Endodermal cell (in vitro differentiated cells): ENCODE results near the gene NMRK1. TPM values are rescaled to one million over a fixed set of nuclear protein-coding genes. Genes with fewer than 3 reads are reported as not detected.

Experiments
- DNase-seq: peaks from one replicate; pipeline ENCODE4 v3.0.0-alpha.2; 2017
- H3K27ac ChIP-seq: 2 replicates; pipeline ENCODE4 v1.5.1; 2013; ENCODE audit warnings: mild to moderate bottlenecking, low read depth, low read length, moderate library complexity
- H3K27me3 ChIP-seq: 2 replicates; pipeline ENCODE4 v1.6.1; 2013; ENCODE audit warnings: mild to moderate bottlenecking, low read length, moderate library complexity; ENCODE audit not compliant: insufficient read depth, control insufficient read depth, poor library complexity, severe bottlenecking
- H3K36me3 ChIP-seq: 2 replicates; pipeline ENCODE4 v1.7.0; 2013; ENCODE audit warnings: mild to moderate bottlenecking, low read length, moderate library complexity; ENCODE audit not compliant: control insufficient read depth, insufficient read depth
- H3K4me1 ChIP-seq: one replicate; pipeline ENCODE4 v1.7.0; 2013; ENCODE audit warnings: low read length; ENCODE audit not compliant: control insufficient read depth, insufficient read depth
- H3K4me3 ChIP-seq: 2 replicates; pipeline ENCODE4 v1.5.1; 2013; ENCODE audit warnings: mild to moderate bottlenecking, low read length, moderate library complexity
- H3K9ac ChIP-seq: 2 replicates; pipeline ENCODE4 v1.6.1; 2013; ENCODE audit warnings: mild to moderate bottlenecking, low read length, moderate library complexity; ENCODE audit not compliant: poor library complexity, severe bottlenecking; ENCODE audit errors: extremely low read depth
- H3K9me3 ChIP-seq: 2 replicates; pipeline ENCODE4 v1.6.1; 2013; ENCODE audit warnings: mild to moderate bottlenecking, low read length, moderate library complexity; ENCODE audit not compliant: control insufficient read depth
- H3K27ac Mint-ChIP-seq: 2 replicates; pipeline ENCODE4 v1.8.0; 2020; ENCODE audit warnings: mixed read lengths
- H3K27me3 Mint-ChIP-seq: 2 replicates; pipeline ENCODE4 v1.8.0; 2021; ENCODE audit warnings: mild to moderate bottlenecking, mixed read lengths; ENCODE audit not compliant: insufficient read depth
- H3K36me3 Mint-ChIP-seq: 2 replicates; pipeline ENCODE4 v1.8.0; 2020; ENCODE audit warnings: low read depth, mixed read lengths
- H3K4me1 Mint-ChIP-seq: 2 replicates; pipeline ENCODE4 v1.8.0; 2020; ENCODE audit warnings: mixed read lengths
- H3K4me3 Mint-ChIP-seq: 2 replicates; pipeline ENCODE4 v1.8.0; 2020; ENCODE audit warnings: mild to moderate bottlenecking, moderate library complexity, mixed read lengths
- H3K9me3 Mint-ChIP-seq: 2 replicates; pipeline ENCODE4 v1.8.0; 2020; ENCODE audit warnings: mild to moderate bottlenecking, mixed read lengths
- WGBS, 2 experiments: methylation state at CpG; one replicate each; pipeline versions ENCODE4 v1.1.5 to v1.1.7; 2013; ENCODE audit warnings: missing lambda C conversion rate in 2 of 2, mixed read lengths in 1 of 2; ENCODE audit not compliant: insufficient coverage in 1 of 2, insufficient read length in 1 of 2; 5-methylcytosine and 5-hydroxymethylcytosine counted together
- total RNA-seq, 2 donors: library from RNA; stranded (reverse); fragmentation: NEBNext Ultra II Directional in 1 of 2; extraction: Animal tissue kit (Norgen Biotek cat#: 25700) in 1 of 2; gene quantifications; 2 replicates in 1 of 2; 3 replicates in 1 of 2; pipeline ENCODE4 v1.2.1, GENCODE V29; 2021
- TF ChIP-seq, protein P1 (sequence below): fragments of 200-600 bp; sonication (generic); conservative IDR thresholded peaks from 2 replicates; pipeline ENCODE4 v1.5.0; 2021; ENCODE audit warnings: antibody characterized with exemption, mild to moderate bottlenecking

NMRK1 gene
- total RNA-seq, 2 donors from 2014 or later: 14.0 to 29.0 TPM

GRCh38 chr9:75105841-75106240 is 17.9 kb upstream of the NMRK1 start:
- H3K4me1 ChIP-seq: no peaks in the 10 kb centered on the region
- H3K9me3 ChIP-seq: no peaks in the 10 kb centered on the region
- Mint-ChIP-seq H3K4me3 (no peak overlapping the region), H3K36me3 (no peaks in the 10 kb centered on the region), H3K27ac (no peak overlapping the region), H3K9me3 (no peaks in the 10 kb centered on the region), H3K4me1 (no peaks in the 10 kb centered on the region), H3K27me3 (no peaks in the 10 kb centered on the region)
- H3K27me3 ChIP-seq: no peaks in the 10 kb centered on the region
- 81 to 86% methylated on average over 2 of the region's 2 CpGs for whole genome bisulfite sequencing, 2 experiments
- H3K4me3 ChIP-seq: no peak overlapping the region
- H3K9ac ChIP-seq: no peak overlapping the region
- DNase-seq: no peak
- no peak overlapping the region for H3K27ac ChIP-seq
- no peaks in the 10 kb centered on the region for H3K36me3 ChIP-seq
- TF ChIP-seq, protein P1, sequence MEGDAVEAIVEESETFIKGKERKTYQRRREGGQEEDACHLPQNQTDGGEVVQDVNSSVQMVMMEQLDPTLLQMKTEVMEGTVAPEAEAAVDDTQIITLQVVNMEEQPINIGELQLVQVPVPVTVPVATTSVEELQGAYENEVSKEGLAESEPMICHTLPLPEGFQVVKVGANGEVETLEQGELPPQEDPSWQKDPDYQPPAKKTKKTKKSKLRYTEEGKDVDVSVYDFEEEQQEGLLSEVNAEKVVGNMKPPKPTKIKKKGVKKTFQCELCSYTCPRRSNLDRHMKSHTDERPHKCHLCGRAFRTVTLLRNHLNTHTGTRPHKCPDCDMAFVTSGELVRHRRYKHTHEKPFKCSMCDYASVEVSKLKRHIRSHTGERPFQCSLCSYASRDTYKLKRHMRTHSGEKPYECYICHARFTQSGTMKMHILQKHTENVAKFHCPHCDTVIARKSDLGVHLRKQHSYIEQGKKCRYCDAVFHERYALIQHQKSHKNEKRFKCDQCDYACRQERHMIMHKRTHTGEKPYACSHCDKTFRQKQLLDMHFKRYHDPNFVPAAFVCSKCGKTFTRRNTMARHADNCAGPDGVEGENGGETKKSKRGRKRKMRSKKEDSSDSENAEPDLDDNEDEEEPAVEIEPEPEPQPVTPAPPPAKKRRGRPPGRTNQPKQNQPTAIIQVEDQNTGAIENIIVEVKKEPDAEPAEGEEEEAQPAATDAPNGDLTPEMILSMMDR: no peak

GRCh38 chr9:75105019-75105540 is 17.1 kb upstream of the NMRK1 start:
- Mint-ChIP-seq H3K27ac (no peak overlapping the region), H3K4me3 (no peak overlapping the region), H3K27me3 (no peaks in the 10 kb centered on the region)

GRCh38 chr9:75104607-75105006 is 16.7 kb upstream of the NMRK1 start:
- H3K9me3 ChIP-seq: no peaks in the 10 kb centered on the region
- H3K27ac ChIP-seq: no peak overlapping the region
- DNase-seq: no peak
- no peak overlapping the region for H3K4me3 ChIP-seq
- Mint-ChIP-seq H3K27me3 (no peaks in the 10 kb centered on the region), H3K4me3 (no peak overlapping the region), H3K9me3 (no peaks in the 10 kb centered on the region), H3K27ac (no peak overlapping the region), H3K36me3 (no peaks in the 10 kb centered on the region), H3K4me1 (no peaks in the 10 kb centered on the region)
- WGBS, 2 experiments: 94 to 97% methylated on average over 3 of the region's 3 CpGs
- H3K27me3 ChIP-seq: no peaks in the 10 kb centered on the region
- H3K4me1 ChIP-seq: no peaks in the 10 kb centered on the region
- H3K9ac ChIP-seq: no peak overlapping the region
- TF ChIP-seq, protein P1: no peak
- H3K36me3 ChIP-seq: no peaks in the 10 kb centered on the region

More at GRCh38 chr9:75105019-75105540, 17.1 kb upstream of the NMRK1 start:
- no peaks in the 10 kb centered on the region for H3K4me1 Mint-ChIP-seq
- Histone ChIP-seq H3K4me3 (no peak overlapping the region), H3K4me1 (no peaks in the 10 kb centered on the region), H3K36me3 (no peaks in the 10 kb centered on the region), H3K9me3 (no peaks in the 10 kb centered on the region), H3K27ac (no peak overlapping the region), H3K9ac (no peak overlapping the region), H3K27me3 (no peaks in the 10 kb centered on the region)
- H3K36me3 Mint-ChIP-seq: no peaks in the 10 kb centered on the region
- TF ChIP-seq, protein P1: no peak
- no peaks in the 10 kb centered on the region for H3K9me3 Mint-ChIP-seq
- WGBS, 2 experiments: 94 to 100% methylated on average over 2 of the region's 2 CpGs
- no peak for DNase-seq
